ENCODE measurements around the gene RERE. TPM values are rescaled to one million over a fixed set of nuclear protein-coding genes. Genes with fewer than 3 reads are reported as not detected.

Gene RERE
- total RNA-seq, 4 donors from 2014 or later, result 86.4 to 111 (median 103) TPM

DNA sequence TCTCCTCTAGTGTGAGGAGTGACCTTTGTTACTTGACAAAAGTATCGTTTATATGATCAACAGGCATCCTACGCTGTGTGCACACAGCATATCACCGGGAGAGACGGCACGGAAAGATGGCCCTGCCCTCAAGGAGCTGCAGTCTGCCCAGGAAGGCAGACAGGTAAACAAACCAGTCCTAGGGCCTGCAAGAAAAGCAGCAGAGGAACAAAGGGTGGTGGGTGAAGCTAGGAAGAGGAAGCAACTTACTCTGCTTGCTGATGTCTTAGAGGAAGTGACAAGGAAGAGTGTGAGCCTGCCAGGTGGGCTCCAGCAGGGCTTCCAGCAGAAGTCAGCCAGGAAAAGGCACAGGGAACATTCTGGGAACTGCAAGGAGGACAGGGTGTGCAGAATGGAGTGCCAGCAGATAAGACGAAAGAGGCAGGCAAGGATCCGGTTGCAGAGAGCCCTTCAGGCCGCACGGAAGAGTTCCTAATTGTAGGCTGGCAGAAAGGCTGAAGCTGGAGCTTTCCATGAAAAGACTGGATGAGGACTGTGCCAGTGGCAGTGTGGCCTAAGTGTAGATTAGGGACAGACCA is 392.8 kb downstream of the RERE start:
- Histone ChIP-seq H3K9me3 (no peaks in the 10 kb centered on the region), H3K27ac (peak overlapping the region; percentile 91 to 99 (median 98)), H3K27me3 (no peaks in the 10 kb centered on the region), H3K4me3 (peak overlapping the region; percentile 66 to 95 (median 86)), H3K4me1 (peaks cover 0 to 73% (median 55%) of the 10 kb centered on the region in 4 donors), H3K36me3 (peaks cover 0 to 8% (median 0%) of the 10 kb centered on the region in 3 donors)
- peak in 1 of 2 donors; percentile 35 for DNase-seq (ENCODE audit: low spot score in 2 of 2)
- 33 to 38% methylated on average over 9 of the region's 9 CpGs for WGBS, 2 donors
- TF ChIP-seq CTCF (IDR thresholded peaks at IDR 0.05) (no peak), EP300 (IDR thresholded peaks at IDR 0.05) (peak in 1 of 2 donors; percentile 53)

DNA sequence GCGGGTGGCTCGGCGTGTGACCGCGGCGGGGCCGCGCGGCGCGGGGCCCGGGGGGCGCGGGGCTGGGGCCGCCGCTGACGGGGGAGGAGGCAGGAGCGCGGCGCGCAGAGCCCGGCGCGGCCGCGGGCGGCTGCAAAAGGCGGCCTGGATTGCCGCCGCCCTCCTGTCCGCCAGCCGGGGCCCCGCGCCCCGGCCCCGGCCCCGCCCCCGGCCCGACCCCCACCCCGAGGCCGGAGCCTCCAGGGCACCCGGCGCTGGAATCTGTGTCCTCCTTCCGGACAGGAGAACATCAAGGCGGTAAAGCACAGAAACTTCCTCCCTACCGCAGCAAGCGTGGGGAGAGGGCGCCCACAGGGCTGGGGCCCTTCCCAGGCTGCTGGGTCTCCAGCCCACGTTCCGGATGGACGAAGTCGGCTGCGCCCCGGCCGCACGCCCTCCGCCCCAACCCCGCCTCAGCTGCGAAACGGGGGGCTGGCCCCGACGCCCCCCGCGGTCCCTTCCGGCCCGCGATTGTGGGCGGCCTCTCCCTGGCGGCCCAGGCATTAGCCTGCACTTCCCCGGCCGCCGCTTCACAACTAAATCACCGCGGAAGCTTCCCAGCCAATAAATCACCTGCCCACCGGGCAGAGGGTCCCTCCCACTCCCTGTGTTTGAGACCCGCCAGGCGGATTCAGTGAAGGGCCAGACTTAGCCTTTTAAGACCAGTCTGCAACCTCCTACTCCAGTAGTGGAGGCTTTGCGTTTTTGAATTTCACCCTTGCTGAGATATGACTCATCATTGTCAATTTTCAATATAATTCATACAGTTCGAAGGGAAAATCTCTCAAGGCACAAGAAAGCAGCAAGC is 393.5 kb downstream of the RERE start:
- H3K4me1 ChIP-seq, result peaks cover 0 to 73% (median 62%) of the 10 kb centered on the region in 4 donors
- H3K9me3 ChIP-seq, result no peaks in the 10 kb centered on the region
- peak overlapping the region; percentile 79 to 95 (median 86) for H3K4me3 ChIP-seq
- peak in 1 of 2 donors; percentile 38 for TF ChIP-seq EP300 (IDR thresholded peaks at IDR 0.05)
- peak in 1 of 2 donors; percentile 27 for TF ChIP-seq POLR2A (IDR thresholded peaks at IDR 0.05)
- peak in 2 of 5 experiments; percentile 50 to 58 for TF ChIP-seq CTCF (IDR thresholded peaks at IDR 0.05)
- peaks cover 0 to 8% (median 0%) of the 10 kb centered on the region in 3 donors for H3K36me3 ChIP-seq
- peak in 1 of 2 donors; percentile 42 for DNase-seq (ENCODE audit: low spot score in 2 of 2)
- H3K27me3 ChIP-seq, result no peaks in the 10 kb centered on the region
- WGBS, 2 donors, result 0% methylated on average over 17 to 35 of the region's 79 CpGs
- H3K27ac ChIP-seq, result peak overlapping the region; percentile 91 to 99 (median 98)

- Histone ChIP-seq H3K27me3 (no peaks in the 10 kb centered on the region), H3K4me3 (peak overlapping the region; percentile 79 to 95 (median 86)), H3K4me1 (peaks cover 0 to 73% (median 61%) of the 10 kb centered on the region in 4 donors), H3K9me3 (no peaks in the 10 kb centered on the region), H3K27ac (peak overlapping the region; percentile 91 to 99 (median 96)), H3K36me3 (peaks cover 0 to 8% (median 0%) of the 10 kb centered on the region in 3 donors)
- WGBS, 2 donors, result 0 to 1% methylated on average over 20 to 24 of the region's 33 CpGs
- DNase-seq (ENCODE audit: low spot score in 2 of 2), result peak in 1 of 2 donors; percentile 38
- peak in 1 of 2 donors; percentile 17 for TF ChIP-seq POLR2A (IDR thresholded peaks at IDR 0.05)
- TF ChIP-seq CTCF (IDR thresholded peaks at IDR 0.05), result no peak
- no peak for TF ChIP-seq EP300 (IDR thresholded peaks at IDR 0.05)
Measured at GRCh38 chr1:8423269-8423691, 394.2 kb downstream of the RERE start.

DNA sequence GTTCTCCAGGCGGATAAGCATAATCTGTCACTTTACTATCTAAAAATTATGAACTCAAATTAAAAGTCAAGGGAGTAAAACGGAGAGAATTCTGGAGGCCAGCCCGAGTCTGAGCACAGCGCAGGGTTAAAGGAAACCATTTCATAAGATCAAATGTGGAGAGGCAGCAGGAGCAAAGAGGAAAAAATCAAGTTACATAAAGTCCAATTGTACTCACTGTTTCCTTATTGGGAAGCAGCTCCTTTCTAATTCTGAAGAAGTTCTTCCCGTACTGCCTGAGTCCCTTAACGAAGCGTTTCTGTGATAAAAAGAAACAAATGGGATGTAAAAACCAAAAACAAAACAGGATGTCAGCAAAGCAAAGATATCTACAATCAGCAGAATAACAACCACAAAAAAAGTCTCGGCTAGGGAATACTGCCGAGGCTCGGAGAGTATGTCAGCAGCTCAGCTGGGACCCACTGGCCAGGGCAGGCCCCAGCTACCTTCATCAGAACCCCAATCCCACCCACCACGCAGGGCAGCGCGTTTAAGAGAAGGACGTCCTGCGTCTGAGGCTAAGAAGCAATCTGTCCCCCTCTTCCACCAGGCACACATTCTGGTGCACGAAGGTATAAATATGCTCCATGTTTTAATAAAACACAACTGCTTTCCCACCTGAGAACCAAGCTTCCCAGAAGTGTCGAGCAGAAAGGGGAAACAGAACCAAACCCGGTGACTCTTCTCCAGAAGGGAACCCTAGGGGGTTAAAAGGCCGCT is 394.8 kb downstream of the RERE start:
- H3K27me3 ChIP-seq, result no peaks in the 10 kb centered on the region
- H3K36me3 ChIP-seq, result peaks cover 0 to 8% (median 0%) of the 10 kb centered on the region in 3 donors
- peak in 1 of 2 donors; percentile 67 for TF ChIP-seq EP300 (IDR thresholded peaks at IDR 0.05)
- TF ChIP-seq CTCF (IDR thresholded peaks at IDR 0.05), result no peak
- TF ChIP-seq POLR2A (IDR thresholded peaks at IDR 0.05), result peak in 1 of 2 donors; percentile 12
- peaks cover 0 to 73% (median 61%) of the 10 kb centered on the region in 4 donors for H3K4me1 ChIP-seq
- H3K9me3 ChIP-seq, result no peaks in the 10 kb centered on the region
- WGBS, 2 donors, result 0 to 1% methylated on average over 19 of the region's 19 CpGs
- peak in 1 of 2 donors; percentile 43 for DNase-seq (ENCODE audit: low spot score in 2 of 2)
- H3K27ac ChIP-seq, result peak overlapping the region; percentile 91 to 99 (median 96)
- H3K4me3 ChIP-seq, result peak overlapping the region; percentile 79 to 95 (median 86)
